ENCODE data around the gene NR0B2.
A peak's percentile ranks its signal among the peaks of the same experiment; 100 is the strongest.

Gene NR0B2

GRCh38 chr1:26946270-26946669 lies 32.5 kb upstream of the NR0B2 start:
- no peak for TF ChIP-seq ZNF274 (IDR thresholded peaks at IDR 0.05; ENCODE audit: low read depth, low read length)
- H3K4me3 ChIP-seq (ENCODE audit: low read length): no peak overlapping the region

DNA sequence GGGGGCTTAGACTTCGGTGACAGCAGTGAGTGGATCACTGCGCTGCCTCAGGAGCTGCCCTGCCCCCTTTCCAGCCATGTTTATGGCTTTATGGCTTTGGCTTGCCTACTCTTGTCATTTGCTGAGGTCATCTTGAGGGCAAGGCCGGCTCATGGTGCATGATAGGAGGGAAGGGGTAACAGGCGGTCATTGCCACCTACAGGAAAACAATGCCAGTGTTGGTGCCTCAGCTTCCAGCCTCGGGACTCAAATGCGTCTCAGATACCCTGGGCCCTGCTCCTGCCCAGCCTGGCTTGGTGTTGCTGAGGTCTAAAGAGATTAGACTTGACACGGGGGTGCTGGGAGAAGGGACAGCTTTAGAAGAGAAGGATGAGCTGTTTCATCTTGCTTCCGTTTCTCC lies 32.0 kb upstream of the NR0B2 start:
- no peak overlapping the region for H3K4me3 ChIP-seq (ENCODE audit: low read length)
- TF ChIP-seq ZNF274 (IDR thresholded peaks at IDR 0.05; ENCODE audit: low read depth, low read length): no peak

DNA sequence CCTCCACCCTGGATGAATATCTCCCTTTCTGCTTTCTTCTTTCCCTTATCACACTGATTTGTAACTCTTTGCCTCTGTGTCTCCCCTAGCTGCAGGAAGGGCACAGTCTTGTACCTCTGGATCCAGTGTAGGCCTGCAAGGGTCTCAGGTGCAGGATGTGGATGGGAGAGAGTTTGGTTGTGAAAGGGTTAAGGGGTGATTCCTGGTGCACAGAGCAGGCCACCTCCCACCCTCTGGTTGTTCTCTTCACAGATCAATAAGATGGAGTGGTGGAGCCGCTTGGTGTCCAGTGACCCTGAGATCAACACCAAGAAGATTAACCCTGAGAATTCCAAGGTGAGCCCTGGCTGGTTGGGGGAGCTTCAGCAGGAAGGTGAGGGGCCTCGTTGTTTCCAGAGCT lies 31.4 kb upstream of the NR0B2 start:
- H3K4me3 ChIP-seq (ENCODE audit: low read length): no peak overlapping the region
- no peak for TF ChIP-seq ZNF274 (IDR thresholded peaks at IDR 0.05; ENCODE audit: low read depth, low read length)

GRCh38 chr1:26942656-26943055 lies 28.9 kb upstream of the NR0B2 start:
- H3K4me3 ChIP-seq (ENCODE audit: low read length): no peak overlapping the region
- TF ChIP-seq ZNF274 (IDR thresholded peaks at IDR 0.05; ENCODE audit: low read depth, low read length): no peak

GRCh38 chr1:26941311-26941710 lies 27.5 kb upstream of the NR0B2 start:
- no peak overlapping the region for H3K4me3 ChIP-seq (ENCODE audit: low read length)
- no peak for TF ChIP-seq ZNF274 (IDR thresholded peaks at IDR 0.05; ENCODE audit: low read depth, low read length)

DNA sequence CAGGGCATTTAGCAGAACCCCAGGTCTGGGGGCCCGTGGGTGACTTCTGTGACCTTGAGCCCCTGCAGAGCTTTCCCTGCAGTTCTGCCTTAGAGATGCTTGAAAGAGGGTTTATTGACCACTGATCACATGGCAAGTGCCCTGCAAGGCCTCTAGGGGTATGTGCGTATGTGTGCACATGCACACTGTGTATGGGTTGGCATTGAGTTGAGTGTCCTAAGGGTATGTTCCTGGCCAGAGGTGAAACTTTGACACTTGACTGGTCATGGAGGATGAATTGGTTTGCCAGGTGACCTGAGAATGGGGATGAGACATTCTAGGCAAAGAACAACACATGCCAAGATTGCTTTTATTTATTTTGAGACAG lies 24.9 kb upstream of the NR0B2 start:
- TF ChIP-seq ZNF274 (IDR thresholded peaks at IDR 0.05; ENCODE audit: low read depth, low read length): no peak
- no peak overlapping the region for H3K4me3 ChIP-seq (ENCODE audit: low read length)

GRCh38 chr1:26938004-26938658 lies 24.4 kb upstream of the NR0B2 start:
- H3K4me3 ChIP-seq (ENCODE audit: low read length): no peak overlapping the region
- TF ChIP-seq ZNF274 (IDR thresholded peaks at IDR 0.05; ENCODE audit: low read depth, low read length): no peak

- no peak overlapping the region for H3K4me3 ChIP-seq (ENCODE audit: low read length)
- TF ChIP-seq ZNF274 (IDR thresholded peaks at IDR 0.05; ENCODE audit: low read depth, low read length): no peak
Observed at GRCh38 chr1:26936823-26937222, 23.0 kb upstream of the NR0B2 start.

DNA sequence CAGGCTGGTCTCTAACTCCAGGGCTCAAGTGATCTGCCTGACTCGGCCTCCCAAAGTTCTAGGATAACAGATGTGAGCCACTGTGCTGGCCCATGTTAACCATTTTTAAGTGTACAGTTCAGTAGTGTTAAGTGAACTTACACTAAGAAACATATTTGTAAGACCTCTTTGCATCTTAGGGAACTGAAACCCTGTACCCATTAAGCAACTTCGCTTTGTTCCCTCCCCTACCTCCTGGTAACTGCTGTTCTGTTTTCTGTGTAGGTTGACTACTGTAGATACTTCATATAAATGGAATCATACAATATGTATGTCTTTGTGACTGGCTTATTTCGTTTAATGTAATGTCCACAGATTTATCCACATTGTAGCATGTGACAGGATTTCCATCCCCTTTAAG lies 18.8 kb upstream of the NR0B2 start:
- no peak overlapping the region for H3K4me3 ChIP-seq (ENCODE audit: low read length)
- TF ChIP-seq ZNF274 (IDR thresholded peaks at IDR 0.05; ENCODE audit: low read depth, low read length): no peak

DNA sequence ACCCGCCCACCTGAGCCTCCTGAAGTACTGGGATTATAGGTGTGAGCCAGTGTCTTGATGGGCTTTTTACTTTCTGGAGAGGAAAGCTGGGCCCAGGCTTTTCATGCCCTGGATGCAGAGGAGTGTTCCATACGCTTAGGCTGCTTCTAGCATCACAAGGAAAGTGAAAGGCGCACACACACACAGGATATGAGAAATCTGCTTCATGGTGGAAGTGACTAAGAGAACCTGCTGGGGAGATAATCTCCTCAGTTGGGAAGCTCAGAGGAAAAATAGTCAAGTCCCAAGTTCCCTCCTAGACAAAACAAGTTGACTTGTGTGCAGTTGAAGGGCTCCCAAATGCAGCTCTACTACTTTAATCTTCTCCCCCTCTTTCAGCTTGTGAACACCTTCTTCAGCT lies 9.9 kb upstream of the NR0B2 start:
- no peak overlapping the region for H3K4me3 ChIP-seq (ENCODE audit: low read length)
- TF ChIP-seq ZNF274 (IDR thresholded peaks at IDR 0.05; ENCODE audit: low read depth, low read length): no peak

GRCh38 chr1:26922901-26923300 lies 9.1 kb upstream of the NR0B2 start:
- TF ChIP-seq ZNF274 (IDR thresholded peaks at IDR 0.05; ENCODE audit: low read depth, low read length): no peak
- H3K4me3 ChIP-seq (ENCODE audit: low read length): peak overlapping the region; percentile 99

DNA sequence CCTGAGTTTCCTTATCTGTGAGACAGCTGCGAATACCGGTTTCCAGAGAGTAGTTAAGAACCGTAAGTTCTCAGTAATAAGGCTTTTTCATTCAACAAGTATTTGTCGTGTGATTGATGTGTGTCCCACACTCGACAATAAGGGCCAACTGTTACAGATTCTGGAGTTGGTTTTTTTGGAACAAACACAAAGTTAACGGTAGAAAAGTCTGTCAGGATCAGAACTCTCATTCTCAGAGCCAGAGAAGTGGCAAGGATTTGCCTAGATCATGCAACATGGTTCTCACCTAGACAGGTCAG lies 8.6 kb upstream of the NR0B2 start:
- H3K4me3 ChIP-seq (ENCODE audit: low read length): peak overlapping the region; percentile 99
- no peak for TF ChIP-seq ZNF274 (IDR thresholded peaks at IDR 0.05; ENCODE audit: low read depth, low read length)

- no peak for TF ChIP-seq ZNF274 (IDR thresholded peaks at IDR 0.05; ENCODE audit: low read depth, low read length)
Observed at GRCh38 chr1:26921540-26922430, 8.0 kb upstream of the NR0B2 start, which contains the start of gene NUDC. NUDC (plus strand) TSS chr1:26921743; CDS start chr1:26921849, 106 bp downstream.

DNA sequence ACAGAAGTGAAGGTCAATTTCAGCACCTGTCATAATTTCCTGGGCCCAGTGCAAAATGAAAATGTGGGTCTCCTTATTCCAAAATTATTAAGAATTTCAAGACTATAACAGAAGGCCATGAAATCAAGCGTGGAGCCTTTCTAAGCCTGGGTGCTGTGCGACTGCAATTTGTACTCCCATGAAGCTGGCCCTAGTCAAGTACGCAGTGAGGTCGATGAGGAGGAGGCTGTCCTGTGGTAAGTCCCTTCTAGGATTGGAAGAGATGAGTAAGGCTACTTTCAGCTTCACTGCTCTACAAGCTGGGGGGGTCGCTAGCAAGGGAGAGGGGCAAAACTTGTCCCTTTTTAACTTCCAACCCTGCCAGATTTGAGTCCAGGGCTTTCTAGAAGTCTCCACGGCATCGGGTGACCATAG lies 7.4 kb upstream of the NR0B2 start:
- no peak for TF ChIP-seq ZNF274 (IDR thresholded peaks at IDR 0.05; ENCODE audit: low read depth, low read length)
- H3K4me3 ChIP-seq (ENCODE audit: low read length): peak overlapping the region; percentile 37; the same call in 1 of the 2 replicates

More at GRCh38 chr1:26921540-26922430, 8.0 kb upstream of the NR0B2 start, which contains the start of gene NUDC:
- H3K4me3 ChIP-seq (ENCODE audit: low read length): peak within 1 kb of the TSS; percentile 99

DNA sequence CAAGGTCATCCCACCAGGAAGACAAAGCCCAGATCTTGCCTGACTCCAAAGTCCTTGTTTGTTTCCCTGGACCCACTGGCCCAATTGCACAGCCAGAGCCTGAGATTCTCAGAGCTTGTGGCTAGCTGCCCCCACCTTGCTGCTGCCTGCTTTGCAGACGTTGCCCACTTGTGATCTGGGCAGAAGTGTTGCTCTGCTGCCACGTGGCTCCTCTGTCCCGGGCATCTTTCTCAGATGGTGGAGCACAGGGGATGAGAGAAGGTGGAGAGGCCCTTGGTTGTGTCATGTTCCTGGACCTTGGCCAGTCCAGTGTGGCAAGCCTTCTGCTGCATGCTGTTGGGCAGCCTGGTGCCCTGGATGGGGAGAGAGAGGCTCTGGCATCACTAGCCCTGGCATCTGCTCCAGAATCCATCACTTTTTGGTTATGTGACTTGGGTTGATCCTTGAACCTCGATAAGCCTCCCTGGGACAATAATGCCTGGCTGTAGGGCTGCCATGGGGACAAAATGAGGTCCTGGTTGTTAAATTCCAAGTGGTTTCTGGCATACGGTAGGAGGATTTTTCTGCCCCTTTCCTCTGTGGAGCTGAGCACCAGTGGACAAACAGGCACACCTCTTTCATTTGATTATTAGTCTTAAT lies 1.5 kb upstream of the NR0B2 start:
- H3K4me3 ChIP-seq (ENCODE audit: low read length): no peak overlapping the region
- no peak for TF ChIP-seq ZNF274 (IDR thresholded peaks at IDR 0.05; ENCODE audit: low read depth, low read length)

Measured in GM08714 (cell line).